Activated naive CD4-positive, alpha-beta T cell treated with anti-CD3 and anti-CD28 coated beads, Interleukin-2, amount 10 ng/mL, durations not matched to agents 7 days and 5 days (primary cell): Measurements from ENCODE around the gene XKR3.
"Not testable (repeated sequence)": the region's sequence is repeated elsewhere in the genome, so short reads cannot be mapped to it uniquely, and the experiment has no call there.

ENCODE experiments used
- CTCF ChIA-PET: fragments of 350-600 bp; sonication (Branson Sonifier 250); formaldehyde crosslinking; loops from one replicate; lab custom pipeline; 2021; ENCODE audit warnings: antibody characterized with exemption; lab: Charles Lee
- DNase-seq: peaks from one replicate; pipeline ENCODE4 v3.0.0-alpha.2; 2020
- H3K27ac Mint-ChIP-seq: one replicate; pipeline ENCODE4 v1.8.0; 2021; ENCODE audit warnings: mild to moderate bottlenecking, moderate library complexity, mixed read lengths
- H3K27me3 Mint-ChIP-seq: one replicate; pipeline ENCODE4 v1.8.0; 2021; ENCODE audit warnings: mild to moderate bottlenecking, mixed read lengths
- H3K36me3 Mint-ChIP-seq: one replicate; pipeline ENCODE4 v1.8.0; 2021; ENCODE audit warnings: mixed read lengths
- H3K4me1 Mint-ChIP-seq: one replicate; pipeline ENCODE4 v1.8.0; 2021; ENCODE audit warnings: mixed read lengths
- H3K4me3 Mint-ChIP-seq: one replicate; pipeline ENCODE4 v1.8.0; 2021; ENCODE audit warnings: mild to moderate bottlenecking, moderate library complexity, mixed read lengths
- H3K9me3 Mint-ChIP-seq: one replicate; pipeline ENCODE4 v1.8.0; 2021; ENCODE audit warnings: mixed read lengths

XKR3 gene

DNA sequence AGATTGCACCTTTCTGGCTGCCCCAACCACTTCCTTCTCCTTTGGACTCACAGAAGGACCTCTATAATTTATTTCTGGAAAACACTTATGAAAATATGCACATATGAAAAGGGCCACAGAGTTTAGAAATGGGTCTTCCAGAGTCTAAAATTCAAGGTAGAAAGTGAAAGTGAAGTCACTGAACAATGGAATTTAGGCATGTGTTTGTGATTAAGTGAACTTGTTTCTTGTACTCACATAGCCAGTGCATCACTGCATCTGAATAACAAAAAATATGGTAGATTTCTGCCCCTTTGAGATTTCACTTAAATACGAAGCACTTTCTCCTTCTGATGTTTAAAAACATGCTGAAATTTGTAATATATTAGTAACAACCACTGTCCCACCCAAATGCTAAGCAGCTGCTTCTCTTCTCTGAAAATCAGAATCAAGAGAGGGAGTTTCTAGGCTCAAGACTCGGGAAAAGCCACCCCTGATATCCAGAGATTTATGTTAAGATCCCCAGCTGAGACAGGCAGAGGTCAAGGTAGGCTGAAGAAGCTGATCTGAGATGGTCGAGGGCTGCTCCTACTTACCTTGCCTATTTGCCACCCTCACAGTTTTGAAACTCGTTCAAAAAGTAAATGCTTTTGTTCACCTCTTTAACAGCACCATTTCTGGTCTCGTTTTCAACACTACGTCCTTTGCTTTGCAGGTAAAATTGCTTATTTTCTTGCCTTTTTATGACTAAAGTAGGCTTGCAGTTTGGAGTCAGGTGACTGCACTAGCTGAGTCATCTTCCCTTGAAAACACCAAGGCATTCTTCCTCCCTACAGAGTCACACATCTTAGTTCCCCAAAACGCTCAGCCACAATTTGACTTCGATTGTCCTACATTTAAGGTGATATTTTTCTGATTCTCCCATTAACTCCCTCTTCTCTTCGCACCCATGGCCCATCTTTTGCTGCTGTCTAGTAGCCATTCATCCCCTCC lies at the start of gene XKR3:
XKR3 (minus strand) TSS at position 696 of the 972 bp plus-strand sequence. CDS start 17,338 bp downstream, outside the sequence.
- peak; percentile 28 for DNase-seq
- H3K36me3 Mint-ChIP-seq: no peaks in the 10 kb centered on the region
- no peaks in the 10 kb centered on the region for H3K27me3 Mint-ChIP-seq
- CTCF ChIA-PET: interaction anchor here (0.8 kb wide), 1 partner anchor 13 kb away, joined by 3 read pairs; no protein-coding TSS in a partner anchor
- peaks cover 21% of the 10 kb centered on the region for H3K4me1 Mint-ChIP-seq
- peak within 1 kb of the TSS; percentile 59 for H3K27ac Mint-ChIP-seq
- H3K9me3 Mint-ChIP-seq: no peaks in the 10 kb centered on the region
- peak within 1 kb of the TSS; percentile 43 for H3K4me3 Mint-ChIP-seq

DNA sequence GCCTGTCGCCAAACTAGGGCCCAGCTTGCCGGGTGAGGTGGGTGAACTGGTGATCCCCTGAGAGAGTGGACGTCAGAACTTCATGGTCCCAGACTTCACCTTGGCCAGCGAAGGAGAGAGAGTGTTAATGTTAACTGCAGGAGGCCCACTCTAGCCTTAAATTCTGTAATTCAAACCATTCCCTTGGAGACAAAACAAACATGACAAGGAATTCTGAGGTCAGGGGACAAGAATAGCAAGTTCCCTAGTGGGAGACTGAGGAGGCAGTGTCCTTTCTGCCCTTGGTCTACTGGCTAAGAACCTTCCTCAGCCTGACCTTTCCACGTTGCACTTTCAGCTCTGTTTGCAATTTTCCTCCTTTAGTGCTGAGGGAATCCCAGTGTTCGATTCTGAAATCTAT lies 44.4 kb upstream of the XKR3 start:
- DNase-seq, H3K27ac Mint-ChIP-seq, H3K4me3 Mint-ChIP-seq, H3K27me3 Mint-ChIP-seq, CTCF ChIA-PET, H3K36me3 Mint-ChIP-seq, H3K4me1 Mint-ChIP-seq, H3K9me3 Mint-ChIP-seq: not testable (repeated sequence)

DNA sequence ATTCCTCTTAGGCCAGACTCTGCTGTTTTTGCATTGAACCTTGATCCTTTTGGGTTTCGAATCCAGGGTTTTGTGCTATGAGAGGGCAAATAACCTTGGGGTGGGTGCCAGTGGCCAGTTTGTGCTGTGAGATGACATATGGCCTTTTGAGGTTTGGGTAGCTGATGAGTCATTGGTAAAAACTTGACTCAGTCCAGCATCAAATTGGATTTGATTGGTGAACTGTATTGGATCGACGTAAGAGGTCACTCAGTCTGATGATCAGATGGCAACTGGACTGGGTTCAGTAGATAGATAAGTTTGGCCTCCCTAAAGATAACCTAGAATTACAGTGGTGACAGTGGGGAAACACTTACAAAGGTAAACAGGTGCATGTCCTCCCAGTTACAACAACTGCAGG lies 41.0 kb upstream of the XKR3 start:
- no peak for DNase-seq
- CTCF ChIA-PET: no interaction called here
- Mint-ChIP-seq H3K27me3 (no peaks in the 10 kb centered on the region), H3K36me3 (no peaks in the 10 kb centered on the region), H3K4me1 (no peaks in the 10 kb centered on the region), H3K27ac (no peak overlapping the region), H3K4me3 (no peak overlapping the region), H3K9me3 (no peaks in the 10 kb centered on the region)

DNA sequence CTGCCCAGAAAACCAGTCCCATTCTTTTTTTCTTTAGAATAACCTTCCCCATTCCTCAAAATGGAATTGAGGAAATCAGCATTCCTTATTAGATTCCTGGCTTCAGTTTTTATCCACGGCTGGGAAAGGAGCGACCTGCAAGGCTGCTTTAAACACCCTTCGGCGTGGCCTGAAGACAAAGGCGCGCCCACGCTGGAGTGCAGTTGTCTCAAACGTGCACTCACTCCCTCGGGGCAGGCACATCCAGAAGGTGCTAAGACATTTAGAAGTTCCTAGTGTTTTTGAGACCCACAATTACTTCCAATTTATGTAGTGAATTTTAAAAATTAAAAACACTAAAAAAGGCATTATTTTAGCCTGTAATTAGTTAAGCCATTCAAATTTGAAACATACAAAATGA lies 31.6 kb upstream of the XKR3 start:
- CTCF ChIA-PET, H3K4me3 Mint-ChIP-seq, H3K27ac Mint-ChIP-seq, DNase-seq, H3K27me3 Mint-ChIP-seq, H3K36me3 Mint-ChIP-seq, H3K9me3 Mint-ChIP-seq, H3K4me1 Mint-ChIP-seq: not testable (repeated sequence)

DNA sequence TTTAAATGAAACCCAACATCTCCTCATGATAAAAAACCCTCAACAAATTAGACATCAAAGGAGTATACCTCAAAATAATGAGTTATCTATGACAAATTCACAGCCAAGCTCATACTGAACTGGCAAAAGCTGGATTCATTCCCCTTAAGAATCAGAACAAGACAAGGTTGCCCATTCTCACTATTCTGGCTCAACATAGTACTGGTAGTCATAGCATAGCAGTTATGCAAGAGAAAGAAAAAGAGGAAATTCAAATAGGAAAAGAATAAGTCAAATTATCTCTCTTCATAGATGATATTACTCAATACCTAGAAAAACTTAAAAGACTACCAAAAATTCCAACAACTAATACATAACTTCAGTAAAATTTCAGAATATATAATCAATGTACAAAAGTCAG lies 29.4 kb upstream of the XKR3 start:
- Mint-ChIP-seq H3K4me3 (no peak overlapping the region), H3K36me3 (no peaks in the 10 kb centered on the region), H3K27me3 (peaks cover 5% of the 10 kb centered on the region), H3K27ac (no peak overlapping the region), H3K9me3 (no peaks in the 10 kb centered on the region), H3K4me1 (no peaks in the 10 kb centered on the region)
- DNase-seq: no peak
- CTCF ChIA-PET: no interaction called here

DNA sequence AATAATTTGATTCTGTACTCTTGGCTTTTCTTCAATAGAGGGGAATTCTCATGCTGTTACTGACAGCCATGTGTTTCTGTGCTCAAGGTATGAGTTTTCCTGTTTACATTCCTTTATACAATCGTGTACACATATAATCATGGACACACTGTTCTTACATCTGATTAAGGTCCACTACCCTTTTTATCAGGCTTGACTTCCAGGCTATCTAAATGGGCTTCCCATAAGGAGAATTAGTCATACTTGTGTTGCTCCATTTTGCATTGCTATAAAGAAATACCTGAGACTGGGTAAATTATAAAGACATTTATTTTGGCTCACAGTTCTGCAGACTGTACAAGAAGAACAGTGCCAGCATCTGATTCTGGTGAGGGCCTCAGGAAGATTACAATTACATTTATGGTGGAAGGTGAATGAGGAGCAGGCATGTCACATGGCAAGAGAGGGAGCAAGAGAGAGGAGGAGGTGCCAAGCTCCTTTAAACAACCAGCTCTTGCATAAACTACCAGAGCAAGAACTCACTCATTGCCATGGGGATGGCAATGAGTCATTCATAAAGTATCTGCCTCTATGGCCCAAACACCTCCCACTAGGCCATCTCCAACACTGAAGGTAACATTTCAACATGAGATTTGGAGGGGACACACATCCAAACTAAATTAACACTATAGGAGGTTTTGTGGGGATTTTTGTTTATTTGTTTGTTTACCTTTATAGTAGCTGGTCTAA lies 26.2 kb upstream of the XKR3 start:
- H3K4me3 Mint-ChIP-seq, DNase-seq, H3K9me3 Mint-ChIP-seq, H3K4me1 Mint-ChIP-seq, H3K27me3 Mint-ChIP-seq, H3K27ac Mint-ChIP-seq, CTCF ChIA-PET, H3K36me3 Mint-ChIP-seq: not testable (repeated sequence)

DNA sequence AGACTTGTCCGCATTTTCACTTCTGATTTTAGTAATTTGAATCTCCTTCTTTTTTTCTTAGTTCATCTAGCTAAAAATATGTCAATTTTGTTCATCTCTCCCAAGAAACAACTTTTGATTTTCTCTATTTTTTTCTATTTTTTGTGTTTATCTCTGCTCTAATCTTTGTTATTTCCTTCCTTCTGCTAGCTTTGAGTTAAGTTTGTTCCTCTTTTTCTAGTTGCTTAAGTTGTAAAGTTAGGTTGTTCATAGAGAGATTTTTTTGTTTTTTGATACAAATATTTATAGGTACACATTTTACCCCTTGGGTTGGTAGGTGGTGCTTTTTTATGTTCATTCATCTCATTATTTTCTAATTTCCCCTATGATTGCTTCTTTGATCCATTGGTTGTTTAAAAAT lies 22.1 kb upstream of the XKR3 start:
- Mint-ChIP-seq H3K4me1 (no peaks in the 10 kb centered on the region), H3K4me3 (no peak overlapping the region), H3K36me3 (no peaks in the 10 kb centered on the region), H3K27me3 (peaks cover 4% of the 10 kb centered on the region), H3K27ac (no peak overlapping the region), H3K9me3 (no peaks in the 10 kb centered on the region)
- CTCF ChIA-PET: no interaction called here
- no peak for DNase-seq

DNA sequence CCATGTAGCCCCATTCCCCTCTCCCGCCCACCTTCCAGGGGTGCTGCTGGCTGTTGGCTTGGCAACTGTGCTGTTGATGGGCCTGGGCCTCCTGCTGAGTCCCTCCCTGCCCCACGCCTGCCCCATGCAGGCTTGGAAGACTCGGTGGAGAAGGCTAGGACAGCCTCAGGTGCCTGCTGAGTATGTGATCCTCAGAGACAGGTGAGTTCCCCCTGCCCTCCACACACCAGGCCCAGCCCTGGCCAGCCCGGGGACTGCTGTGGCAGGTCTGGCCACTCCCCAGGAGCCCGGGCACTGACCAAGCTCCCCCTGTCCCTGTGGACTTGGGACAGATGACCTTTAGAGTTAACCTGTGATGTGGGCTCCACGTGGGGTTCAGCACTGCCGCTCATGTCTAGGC lies 20.7 kb upstream of the XKR3 start:
- Mint-ChIP-seq H3K4me3 (no peak overlapping the region), H3K27ac (no peak overlapping the region), H3K9me3 (no peaks in the 10 kb centered on the region), H3K4me1 (no peaks in the 10 kb centered on the region), H3K27me3 (peaks cover 4% of the 10 kb centered on the region), H3K36me3 (no peaks in the 10 kb centered on the region)
- CTCF ChIA-PET: no interaction called here
- DNase-seq: no peak

DNA sequence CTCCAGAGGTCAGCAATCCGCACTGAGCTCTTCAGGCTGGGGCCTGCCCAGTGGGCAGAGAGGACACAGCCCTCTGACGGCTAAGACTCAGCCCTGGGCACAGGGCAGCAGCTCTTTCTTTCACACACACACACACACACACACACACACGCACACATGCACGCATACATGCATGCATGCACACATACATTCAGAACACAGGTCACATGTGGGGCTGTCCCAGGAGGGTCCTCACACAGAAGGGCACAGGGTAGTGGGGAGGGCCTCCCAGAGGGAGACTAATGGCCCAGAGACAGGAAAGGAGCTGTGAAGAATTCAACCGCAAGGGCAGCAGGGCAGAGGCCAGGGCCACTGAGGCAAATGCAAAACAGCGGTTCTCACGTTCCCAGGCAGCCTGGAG lies 20.3 kb upstream of the XKR3 start:
- CTCF ChIA-PET: no interaction called here
- peaks cover 4% of the 10 kb centered on the region for H3K27me3 Mint-ChIP-seq
- no peaks in the 10 kb centered on the region for H3K4me1 Mint-ChIP-seq
- H3K27ac Mint-ChIP-seq: no peak overlapping the region
- DNase-seq: no peak
- H3K9me3 Mint-ChIP-seq: no peaks in the 10 kb centered on the region
- no peak overlapping the region for H3K4me3 Mint-ChIP-seq
- H3K36me3 Mint-ChIP-seq: no peaks in the 10 kb centered on the region

DNA sequence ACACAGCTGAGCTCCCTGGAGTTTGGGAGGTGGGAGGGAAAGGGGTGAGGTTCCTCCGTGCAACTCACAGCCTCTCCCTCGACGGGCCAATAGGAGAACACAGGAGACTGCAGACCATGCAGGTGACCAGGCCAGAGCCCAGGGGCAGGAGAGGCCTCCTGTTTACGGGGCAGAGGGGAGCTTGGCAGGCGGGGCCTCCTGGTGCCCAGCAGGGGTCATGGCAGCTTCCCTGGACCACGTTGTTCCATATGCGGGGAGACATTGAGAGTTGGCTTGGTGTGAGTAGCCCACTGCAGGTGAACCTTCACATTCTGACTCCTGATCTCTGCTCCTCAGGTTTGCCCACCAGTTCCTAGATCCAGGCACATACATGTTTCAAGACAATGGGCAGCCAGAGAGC lies 19.3 kb upstream of the XKR3 start:
- Mint-ChIP-seq H3K4me1 (no peaks in the 10 kb centered on the region), H3K36me3 (no peaks in the 10 kb centered on the region), H3K27ac (no peak overlapping the region), H3K27me3 (peaks cover 4% of the 10 kb centered on the region), H3K4me3 (no peak overlapping the region), H3K9me3 (no peaks in the 10 kb centered on the region)
- CTCF ChIA-PET: no interaction called here
- DNase-seq: no peak

DNA sequence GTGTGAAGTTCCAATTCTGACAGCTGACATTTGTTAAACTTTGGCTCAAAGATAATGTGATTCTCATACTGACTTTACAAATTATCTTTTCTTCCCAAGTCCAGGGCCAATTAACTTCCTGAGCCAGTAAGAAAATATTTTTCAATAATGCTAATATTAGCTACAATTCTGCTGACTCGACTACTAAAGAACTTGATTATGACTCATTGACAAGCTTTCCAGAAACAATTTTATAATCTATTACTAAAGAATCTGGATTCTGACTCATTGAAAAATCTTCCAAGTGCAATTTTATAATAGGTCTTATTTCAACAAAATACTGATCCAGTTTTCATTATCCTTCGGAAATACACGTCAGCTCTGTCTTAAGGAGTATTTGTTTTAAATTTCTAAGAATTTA lies 12.9 kb upstream of the XKR3 start:
- H3K27ac Mint-ChIP-seq: no peak overlapping the region
- DNase-seq: no peak
- no peaks in the 10 kb centered on the region for H3K4me1 Mint-ChIP-seq
- H3K9me3 Mint-ChIP-seq: no peaks in the 10 kb centered on the region
- H3K4me3 Mint-ChIP-seq: no peak overlapping the region
- CTCF ChIA-PET: no interaction called here
- H3K27me3 Mint-ChIP-seq: no peaks in the 10 kb centered on the region
- no peaks in the 10 kb centered on the region for H3K36me3 Mint-ChIP-seq

DNA sequence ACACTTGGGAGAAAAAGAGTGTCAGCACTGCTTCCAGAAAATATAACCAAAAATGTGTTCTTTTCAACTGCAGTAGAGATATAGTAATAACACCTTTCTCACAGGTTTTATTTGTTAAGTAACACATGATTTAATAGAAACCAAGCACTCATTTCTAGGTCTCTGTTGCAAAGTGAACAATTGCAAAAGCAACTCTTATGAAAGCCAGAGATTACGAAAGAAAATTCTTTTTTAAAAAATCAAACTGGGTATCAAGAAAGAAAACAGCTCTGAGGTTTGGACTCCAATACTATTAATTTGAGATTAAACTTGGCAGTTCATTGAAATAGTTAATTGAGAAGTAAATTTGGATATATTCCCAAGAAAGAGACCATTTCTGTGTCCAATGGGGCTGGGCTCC lies 9.8 kb upstream of the XKR3 start:
- no peak for DNase-seq
- Mint-ChIP-seq H3K36me3 (no peaks in the 10 kb centered on the region), H3K27me3 (peaks cover 5% of the 10 kb centered on the region)

DNA sequence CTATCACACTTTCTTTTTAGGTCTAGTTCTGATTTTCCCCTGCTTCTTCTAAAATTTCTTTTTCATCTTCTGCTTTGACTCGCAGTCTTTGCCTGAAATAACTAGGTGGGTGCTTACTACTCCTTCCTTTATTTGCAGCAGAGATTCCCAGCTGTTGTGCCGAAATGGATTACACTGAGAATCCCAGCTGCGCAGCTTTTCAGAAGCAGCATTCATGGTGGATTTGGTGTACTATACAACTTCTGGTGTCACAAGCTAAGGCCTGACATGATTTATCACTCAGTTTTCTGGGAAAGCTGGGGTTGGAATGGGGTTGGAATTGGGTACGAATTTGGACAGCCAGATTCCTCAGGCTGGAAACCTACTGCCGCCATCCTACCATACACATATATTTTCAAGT lies 6.0 kb upstream of the XKR3 start:
- Mint-ChIP-seq H3K9me3 (no peaks in the 10 kb centered on the region), H3K36me3 (no peaks in the 10 kb centered on the region), H3K4me1 (no peaks in the 10 kb centered on the region), H3K27ac (no peak overlapping the region), H3K27me3 (peaks cover 5% of the 10 kb centered on the region), H3K4me3 (no peak overlapping the region)
- CTCF ChIA-PET: no interaction called here
- DNase-seq: no peak

More for the DNA sequence above, 9.8 kb upstream of the XKR3 start:
- Mint-ChIP-seq H3K9me3 (no peaks in the 10 kb centered on the region), H3K27ac (no peak overlapping the region), H3K4me1 (no peaks in the 10 kb centered on the region), H3K4me3 (no peak overlapping the region)
- CTCF ChIA-PET: no interaction called here

DNA sequence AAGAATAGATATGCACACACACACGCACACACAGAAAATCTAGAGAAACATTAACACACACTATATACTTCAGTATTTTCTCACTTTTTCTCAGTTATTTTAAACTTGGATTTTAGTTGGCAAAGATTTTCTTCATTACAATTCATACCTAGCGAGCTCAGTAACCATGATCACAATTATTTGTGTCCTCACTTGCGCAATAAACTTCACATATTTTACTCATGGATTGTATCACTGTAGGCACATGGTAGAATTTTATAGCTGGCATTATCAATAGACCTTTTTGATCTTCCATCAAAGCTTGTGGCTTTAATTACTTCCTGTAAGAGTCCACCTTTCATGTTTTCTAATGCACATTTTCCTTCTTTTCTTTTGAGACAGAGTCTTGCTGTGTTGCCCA lies 4.8 kb upstream of the XKR3 start:
- Mint-ChIP-seq H3K36me3 (no peaks in the 10 kb centered on the region), H3K4me3 (no peak overlapping the region), H3K9me3 (no peaks in the 10 kb centered on the region), H3K4me1 (peaks cover 9% of the 10 kb centered on the region), H3K27ac (no peak overlapping the region), H3K27me3 (peaks cover 5% of the 10 kb centered on the region)
- DNase-seq: no peak
- CTCF ChIA-PET: no interaction called here

DNA sequence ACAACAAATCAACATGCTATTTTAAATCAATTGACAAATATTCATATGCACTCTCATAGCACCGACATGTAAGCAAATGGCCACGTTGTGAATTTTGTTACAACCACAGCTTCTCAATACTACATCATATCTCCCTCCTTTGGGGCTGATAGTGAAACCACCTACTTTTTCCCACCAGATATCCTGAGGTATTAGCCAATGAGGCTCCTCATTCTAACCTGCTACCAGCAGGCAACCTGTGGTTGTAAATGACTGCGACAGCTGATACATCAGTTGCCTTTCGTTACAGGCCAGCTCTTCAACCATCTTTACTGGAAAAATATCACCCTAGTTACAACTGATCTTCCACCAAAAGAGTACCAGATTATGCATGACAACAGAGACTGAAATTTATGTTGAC lies 3.7 kb upstream of the XKR3 start:
- Mint-ChIP-seq H3K36me3 (no peaks in the 10 kb centered on the region), H3K9me3 (no peaks in the 10 kb centered on the region), H3K4me1 (peaks cover 20% of the 10 kb centered on the region), H3K4me3 (no peak overlapping the region), H3K27ac (no peak overlapping the region), H3K27me3 (peaks cover 5% of the 10 kb centered on the region)
- no peak for DNase-seq
- CTCF ChIA-PET: no interaction called here
